ENCODE measurements around the gene TECPR2. TPM values are rescaled to one million over a fixed set of nuclear protein-coding genes. Genes with fewer than 3 reads are reported as not detected.

Gene TECPR2
- total and polyA plus RNA-seq, 2 of the 13 experiments (the other 11 are each of a cell fraction or from before 2014, with no cell fraction given): 3.5 to 5.7 TPM

- no peak; the same call in 1 of the 2 replicates for TF ChIP-seq LBX2 (CRISPR knock-in tag; IDR thresholded peaks at IDR 0.05; ENCODE audit: borderline replicate concordance)
- no peak for TF ChIP-seq TOPORS (CRISPR knock-in tag; IDR thresholded peaks at IDR 0.05)
- no peak for TF ChIP-seq ZNF20 (CRISPR knock-in tag; IDR thresholded peaks at IDR 0.05)
- no peak for TF ChIP-seq PAF1 (CRISPR knock-in tag; IDR thresholded peaks at IDR 0.05)
- TF ChIP-seq HMGXB3 (CRISPR knock-in tag; IDR thresholded peaks at IDR 0.05; ENCODE audit: borderline replicate concordance): no peak
- no peak for TF ChIP-seq DDIT3 (CRISPR knock-in tag; IDR thresholded peaks at IDR 0.05)
- peak; percentile 69; the same call in 1 of the 2 replicates for TF ChIP-seq RFXAP (CRISPR knock-in tag; IDR thresholded peaks at IDR 0.05; ENCODE audit: borderline replicate concordance)
- TF ChIP-seq HNRNPUL1 (IDR thresholded peaks at IDR 0.05; ENCODE audit: low read depth, low read length): no peak
- no peak for TF ChIP-seq STAT5B (CRISPR knock-in tag; IDR thresholded peaks at IDR 0.05)
- no peak for TF ChIP-seq MAFF (IDR thresholded peaks at IDR 0.05; ENCODE audit: low read depth, low read length)
- TF ChIP-seq SALL1 (CRISPR knock-in tag; IDR thresholded peaks at IDR 0.05): peak; percentile 48
- no peak for TF ChIP-seq ZNF446 (CRISPR knock-in tag; IDR thresholded peaks at IDR 0.05)
- no peak; the same call in 1 of the 2 replicates for TF ChIP-seq ESRRA (CRISPR knock-in tag; IDR thresholded peaks at IDR 0.05; ENCODE audit: low read depth)
- TF ChIP-seq NONO (IDR thresholded peaks at IDR 0.05): no peak
- peak; percentile 71; the same call in 1 of the 2 replicates for TF ChIP-seq NONO (CRISPR knock-in tag; conservative IDR thresholded peaks at IDR 0.05)
- TF ChIP-seq ZNF672 (CRISPR knock-in tag; IDR thresholded peaks at IDR 0.05): no peak
- TF ChIP-seq RAD21 (CRISPR knock-in tag; IDR thresholded peaks at IDR 0.05): no peak
- TF ChIP-seq SPEN (CRISPR knock-in tag; IDR thresholded peaks at IDR 0.05; ENCODE audit: low read depth): peak; percentile 80; the same call in 1 of the 2 replicates
- TF ChIP-seq NPAS2 (CRISPR knock-in tag; IDR thresholded peaks at IDR 0.05; ENCODE audit: borderline replicate concordance): no peak
- TF ChIP-seq ZBTB39 (CRISPR knock-in tag; IDR thresholded peaks at IDR 0.05): no peak
- 0 out of 2 replicates have a peak, but pooled peaks have one; percentile 18 for TF ChIP-seq RNF2 (conservative IDR thresholded peaks at IDR 0.05; ENCODE audit: low read depth)
- TF ChIP-seq ZNF33A (CRISPR knock-in tag; IDR thresholded peaks at IDR 0.05; ENCODE audit: borderline replicate concordance): peak; percentile 80; the same call in 1 of the 2 replicates
- TF ChIP-seq MED1 (CRISPR knock-in tag; IDR thresholded peaks at IDR 0.05): peak; percentile 55; the same call in 1 of the 2 replicates
- TF ChIP-seq TEAD3 (CRISPR knock-in tag; optimal IDR thresholded peaks at IDR 0.05; ENCODE audit: borderline replicate concordance): no peak
Measured at GRCh38 chr14:102538602-102539543, 176.1 kb downstream of the TECPR2 start (continued).
